Prostate gland (tissue), 2 donors: ENCODE measurements around the gene RBM20.

Experiments used
- POLR2A ChIP-seq: fragments of 450-650 bp; IDR thresholded peaks from one replicate; pipeline ENCODE4 v1.6.1; 2016; ENCODE audit warnings: antibody characterized with exemption, mild to moderate bottlenecking
- TF ChIP-seq, protein P1 (sequence below), 4 experiments: fragments of 200-600 bp in 2 of 4; fragments of 450-650 bp in 2 of 4; sonication (generic) in 2 of 4; IDR thresholded peaks; 1 replicate in 3 of 4; 2 replicates in 1 of 4; pipeline ENCODE4 v1.5.1; 2016 to 2019; ENCODE audit warnings: antibody characterized with exemption in 4 of 4, mild to moderate bottlenecking in 2 of 4, moderate library complexity in 2 of 4

DNA sequence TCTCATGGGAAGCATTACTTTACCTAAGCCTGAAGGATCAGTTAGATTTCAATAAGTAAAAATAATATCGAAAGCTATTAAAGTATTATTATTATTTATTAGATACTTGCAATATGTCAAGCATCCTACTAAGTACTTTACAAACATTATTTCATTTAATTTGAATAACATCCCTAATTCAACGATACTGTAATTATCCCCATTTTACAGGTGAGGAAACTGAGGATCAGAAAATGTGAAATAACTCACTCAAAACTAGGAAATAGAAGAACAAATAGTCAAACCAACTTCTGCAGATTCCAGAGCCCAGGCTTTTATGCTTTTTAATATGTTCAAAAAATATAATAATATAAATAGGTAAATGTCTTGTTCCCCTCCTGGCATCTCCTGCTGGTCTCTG is 217.3 kb downstream of the RBM20 start:
- no peak for TF ChIP-seq POLR2A
- TF ChIP-seq, protein P1, sequence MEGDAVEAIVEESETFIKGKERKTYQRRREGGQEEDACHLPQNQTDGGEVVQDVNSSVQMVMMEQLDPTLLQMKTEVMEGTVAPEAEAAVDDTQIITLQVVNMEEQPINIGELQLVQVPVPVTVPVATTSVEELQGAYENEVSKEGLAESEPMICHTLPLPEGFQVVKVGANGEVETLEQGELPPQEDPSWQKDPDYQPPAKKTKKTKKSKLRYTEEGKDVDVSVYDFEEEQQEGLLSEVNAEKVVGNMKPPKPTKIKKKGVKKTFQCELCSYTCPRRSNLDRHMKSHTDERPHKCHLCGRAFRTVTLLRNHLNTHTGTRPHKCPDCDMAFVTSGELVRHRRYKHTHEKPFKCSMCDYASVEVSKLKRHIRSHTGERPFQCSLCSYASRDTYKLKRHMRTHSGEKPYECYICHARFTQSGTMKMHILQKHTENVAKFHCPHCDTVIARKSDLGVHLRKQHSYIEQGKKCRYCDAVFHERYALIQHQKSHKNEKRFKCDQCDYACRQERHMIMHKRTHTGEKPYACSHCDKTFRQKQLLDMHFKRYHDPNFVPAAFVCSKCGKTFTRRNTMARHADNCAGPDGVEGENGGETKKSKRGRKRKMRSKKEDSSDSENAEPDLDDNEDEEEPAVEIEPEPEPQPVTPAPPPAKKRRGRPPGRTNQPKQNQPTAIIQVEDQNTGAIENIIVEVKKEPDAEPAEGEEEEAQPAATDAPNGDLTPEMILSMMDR (IDR thresholded peaks at IDR 0.05), result no peak
